Measurements from ENCODE around the gene SEC61G.

GRCh38 chr7:54725255-54725654, 33.8 kb downstream of the SEC61G start:
- TF ChIP-seq EZH2phosphoT487 (conservative IDR thresholded peaks at IDR 0.05; ENCODE audit: low read length) (no peak), CTCF (IDR thresholded peaks at IDR 0.05; ENCODE audit: insufficient read depth, low read length, poor library complexity, severe bottlenecking) (no peak)
